Naive B cell (primary cell): ENCODE results near the gene BARX2. TPM values are rescaled to one million over a fixed set of nuclear protein-coding genes. Genes with fewer than 3 reads are reported as not detected.

Source experiments
- ATAC-seq, 2 donors: fragments of 150-1000 bp; cut with Tn5 transposase; 2 replicates each; pipeline ENCODE4 v1.10.0; 2021; ENCODE audit warnings: low read depth in 2 of 2, mild to moderate bottlenecking in 2 of 2, moderate library complexity in 2 of 2
- DNase-seq: peaks from one replicate; pipeline ENCODE4 v3.0.0; 2022
- H3K27ac Mint-ChIP-seq, 6 donors: one replicate each; pipeline ENCODE4 v1.8.0; 2020 to 2022; ENCODE audit warnings: mild to moderate bottlenecking in 6 of 6, mixed read lengths in 6 of 6, moderate library complexity in 5 of 6, inconsistent platforms in 2 of 6
- H3K27me3 Mint-ChIP-seq, 3 donors: one replicate each; pipeline ENCODE4 v1.8.0; 2021 to 2022; ENCODE audit warnings: mixed read lengths in 3 of 3, mild to moderate bottlenecking in 1 of 3
- H3K36me3 Mint-ChIP-seq, 2 donors: one replicate each; pipeline ENCODE4 v1.8.0; 2020 to 2022; ENCODE audit warnings: mixed read lengths in 2 of 2, inconsistent platforms in 1 of 2, mild to moderate bottlenecking in 1 of 2
- H3K4me1 Mint-ChIP-seq, 3 donors: one replicate each; pipeline ENCODE4 v1.8.0; 2020 to 2022; ENCODE audit warnings: mixed read lengths in 3 of 3, inconsistent platforms in 1 of 3, mild to moderate bottlenecking in 1 of 3, moderate library complexity in 1 of 3
- H3K4me3 Mint-ChIP-seq, 8 donors: one replicate each; pipeline ENCODE4 v1.8.0; 2020 to 2022; ENCODE audit warnings: mild to moderate bottlenecking in 8 of 8, mixed read lengths in 8 of 8, moderate library complexity in 8 of 8, inconsistent platforms in 2 of 8
- H3K9me3 Mint-ChIP-seq, 7 donors: one replicate each; pipeline ENCODE4 v1.8.0; 2020 to 2022; ENCODE audit warnings: mixed read lengths in 7 of 7, mild to moderate bottlenecking in 5 of 7, inconsistent platforms in 2 of 7, moderate library complexity in 1 of 7
- polyA plus RNA-seq, 6 donors: library from polyadenylated mRNA; unstranded; fragments of 300-500 nt; fragmentation: Illumina TruSeq; gene quantifications; one replicate each; pipeline ENCODE4 v1.2.3, GENCODE V29; 2021; ENCODE audit warnings: low read depth in 6 of 6

BARX2 gene
- polyA plus RNA-seq, 6 donors from 2014 or later: not detected

DNA sequence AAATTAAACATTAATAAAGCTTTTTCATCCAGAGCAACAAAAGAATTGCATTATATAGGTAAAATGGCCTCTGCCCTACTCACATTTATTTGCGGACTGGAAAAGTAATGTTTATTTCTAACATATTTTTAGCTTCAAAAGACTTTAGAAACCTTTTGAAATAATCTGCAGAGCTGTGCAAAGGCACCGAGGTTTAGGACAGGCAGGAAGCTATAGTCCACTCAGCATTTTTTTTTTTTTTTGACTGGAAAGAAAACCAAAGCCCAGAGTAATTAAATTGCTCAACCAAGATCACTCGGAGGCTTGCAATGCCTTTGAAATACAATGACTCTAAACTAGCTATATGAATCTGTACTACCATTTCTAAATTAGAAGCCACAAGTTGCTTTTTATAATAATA is 19.1 kb downstream of the BARX2 start:
- Mint-ChIP-seq H3K4me3 (no peak overlapping the region), H3K9me3 (peaks cover 0 to 11% (median 4%) of the 10 kb centered on the region in 7 donors), H3K27me3 (peaks cover 21 to 38% (median 35%) of the 10 kb centered on the region in 3 donors), H3K36me3 (no peaks in the 10 kb centered on the region), H3K27ac (no peak overlapping the region), H3K4me1 (no peaks in the 10 kb centered on the region)
- DNase-seq: no peak
- no peak for ATAC-seq

DNA sequence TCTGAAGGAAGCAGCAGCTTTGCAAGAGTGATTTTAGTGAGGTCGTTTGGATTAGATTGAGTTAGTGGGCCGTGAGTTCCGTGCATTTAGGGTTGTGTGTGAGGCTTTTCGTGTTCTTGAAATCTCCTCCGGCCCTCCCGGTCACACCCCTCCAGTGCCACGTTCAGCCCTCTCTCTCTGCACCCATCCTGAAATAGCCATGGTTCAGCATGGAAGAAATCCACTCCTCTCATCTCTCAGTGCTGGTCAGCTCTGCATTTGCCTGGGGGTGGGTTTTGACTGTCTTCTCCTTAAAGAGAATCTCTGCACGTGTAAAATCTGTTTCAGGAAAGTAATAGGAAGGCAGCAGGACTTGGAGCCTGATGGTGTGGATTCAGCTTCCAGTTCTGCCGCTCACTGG is 19.8 kb downstream of the BARX2 start:
- Mint-ChIP-seq H3K27ac (no peak overlapping the region), H3K4me3 (no peak overlapping the region), H3K36me3 (no peaks in the 10 kb centered on the region), H3K4me1 (no peaks in the 10 kb centered on the region), H3K27me3 (peaks cover 25 to 37% (median 31%) of the 10 kb centered on the region in 3 donors), H3K9me3 (peaks cover 0 to 11% (median 4%) of the 10 kb centered on the region in 7 donors)
- DNase-seq (no peak), ATAC-seq (no peak)

DNA sequence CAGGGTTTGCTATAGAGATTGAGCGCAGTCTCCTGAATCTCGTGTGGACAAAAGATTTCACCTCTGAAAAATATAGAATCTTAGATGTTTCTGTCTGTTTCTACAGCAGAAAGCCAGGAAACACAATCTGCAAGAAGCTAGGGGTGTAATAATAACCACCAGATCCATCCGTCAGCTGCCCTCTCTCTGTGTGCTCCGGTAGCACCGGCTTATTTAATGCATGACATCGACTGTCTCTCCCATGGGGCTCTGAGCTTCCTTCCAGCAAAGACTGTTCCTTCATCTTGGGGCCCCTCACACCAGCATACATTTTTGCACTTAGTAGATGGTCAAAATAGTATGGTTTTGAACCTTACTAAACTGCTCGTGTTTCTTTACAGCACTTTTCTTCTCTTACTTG is 20.2 kb downstream of the BARX2 start:
- DNase-seq (no peak), ATAC-seq (no peak)
- peaks cover 28 to 37% (median 32%) of the 10 kb centered on the region in 3 donors for H3K27me3 Mint-ChIP-seq
- H3K4me1 Mint-ChIP-seq: no peaks in the 10 kb centered on the region
- no peaks in the 10 kb centered on the region for H3K36me3 Mint-ChIP-seq
- no peak overlapping the region for H3K4me3 Mint-ChIP-seq
- H3K27ac Mint-ChIP-seq: no peak overlapping the region
- peaks cover 0 to 11% (median 4%) of the 10 kb centered on the region in 7 donors for H3K9me3 Mint-ChIP-seq

DNA sequence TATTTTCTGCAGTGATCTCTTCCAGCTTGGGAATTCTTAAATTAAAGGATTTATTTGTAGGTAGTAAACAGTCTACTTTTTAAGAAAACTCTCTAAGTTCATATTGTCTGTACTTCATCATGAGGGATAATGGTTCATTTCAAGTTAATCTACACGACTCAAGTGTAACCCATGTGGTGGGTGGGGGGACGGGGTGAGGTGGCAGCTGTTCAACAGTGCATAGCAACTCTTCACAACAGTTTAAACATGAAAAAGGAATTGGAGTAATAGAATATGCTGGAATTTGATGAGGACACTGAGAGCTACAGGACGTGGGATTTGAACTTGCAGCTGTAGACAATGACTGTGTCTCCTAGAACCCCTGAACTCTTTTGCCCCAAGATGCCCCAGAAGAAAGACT is 20.8 kb downstream of the BARX2 start:
- Mint-ChIP-seq H3K36me3 (no peaks in the 10 kb centered on the region), H3K27me3 (peaks cover 26 to 37% (median 34%) of the 10 kb centered on the region in 3 donors), H3K9me3 (peaks cover 0 to 11% (median 4%) of the 10 kb centered on the region in 7 donors), H3K27ac (no peak overlapping the region), H3K4me3 (no peak overlapping the region), H3K4me1 (no peaks in the 10 kb centered on the region)
- DNase-seq (no peak), ATAC-seq (no peak)

DNA sequence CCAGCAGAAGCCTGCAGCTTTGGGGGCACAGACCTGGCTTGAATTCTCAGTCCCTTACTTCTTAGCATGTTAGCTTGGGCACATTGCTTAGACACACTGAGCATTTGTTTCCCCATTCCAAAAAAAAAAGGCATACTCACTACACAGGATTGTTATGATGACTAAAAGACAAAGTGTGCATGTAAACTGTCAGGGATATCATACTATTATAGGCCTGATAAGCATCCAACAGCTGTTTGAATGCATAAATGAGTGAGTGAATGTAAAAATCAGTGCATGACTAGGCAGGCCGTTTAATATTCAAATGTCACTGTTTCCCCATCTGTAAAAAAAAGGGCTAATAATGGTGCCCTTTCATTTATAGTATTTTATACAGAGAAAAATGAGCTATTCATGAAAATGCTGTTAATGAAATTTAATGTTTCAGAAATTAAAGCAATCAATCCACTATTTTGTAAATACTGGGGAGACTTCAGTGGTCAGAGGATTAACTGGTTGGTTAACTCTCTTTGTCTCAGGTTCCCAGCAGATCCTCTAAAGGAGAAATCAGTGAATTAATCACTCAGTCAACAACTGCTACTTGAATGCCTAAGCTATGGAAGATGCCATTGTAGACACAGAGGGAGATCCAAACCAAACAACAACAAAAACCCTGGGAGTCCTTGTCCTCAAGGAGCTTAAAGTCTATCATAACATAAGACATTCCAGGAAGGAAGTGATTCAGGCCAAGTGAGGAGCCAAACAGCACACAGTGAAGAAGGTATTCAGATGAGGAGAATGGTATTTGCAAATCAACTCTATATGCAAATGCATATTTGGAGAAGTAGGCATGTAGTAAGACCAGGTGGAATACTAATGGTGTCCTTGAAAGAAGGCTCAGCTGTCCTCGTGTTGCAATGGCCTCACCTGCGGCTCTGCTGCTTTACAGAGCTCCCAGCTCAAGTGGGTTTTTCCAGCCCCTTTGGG is 26.8 kb downstream of the BARX2 start:
- Mint-ChIP-seq H3K27ac (no peak overlapping the region), H3K9me3 (peaks cover 0 to 11% (median 3%) of the 10 kb centered on the region in 7 donors), H3K4me1 (no peaks in the 10 kb centered on the region), H3K27me3 (peaks cover 21 to 33% (median 28%) of the 10 kb centered on the region in 3 donors), H3K36me3 (no peaks in the 10 kb centered on the region), H3K4me3 (no peak overlapping the region)
- ATAC-seq: no peak
- no peak for DNase-seq

DNA sequence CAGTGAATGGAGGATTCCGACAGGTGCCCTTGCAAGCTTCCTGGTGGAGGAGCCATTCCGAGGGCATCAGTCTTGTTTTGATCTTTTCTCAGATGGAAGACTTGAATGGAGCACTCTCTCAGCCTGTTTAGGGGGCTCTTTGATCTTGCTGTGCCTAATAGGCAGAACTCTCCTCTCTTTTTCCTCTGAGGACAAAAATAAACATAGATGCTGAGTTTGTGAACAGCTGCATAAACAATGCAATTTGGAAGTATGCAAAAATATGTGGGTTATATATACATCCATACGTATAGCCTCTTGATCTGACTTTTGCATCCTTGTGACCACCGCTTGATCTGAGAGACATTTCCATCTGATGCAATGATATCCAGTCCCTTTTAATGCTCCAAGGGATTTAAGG is 29.1 kb downstream of the BARX2 start:
- Mint-ChIP-seq H3K9me3 (peaks cover 0 to 6% (median 0%) of the 10 kb centered on the region in 7 donors), H3K4me3 (no peak overlapping the region), H3K27me3 (peaks cover 23 to 32% (median 30%) of the 10 kb centered on the region in 3 donors), H3K36me3 (no peaks in the 10 kb centered on the region), H3K4me1 (no peaks in the 10 kb centered on the region), H3K27ac (no peak overlapping the region)
- ATAC-seq: no peak
- no peak for DNase-seq

DNA sequence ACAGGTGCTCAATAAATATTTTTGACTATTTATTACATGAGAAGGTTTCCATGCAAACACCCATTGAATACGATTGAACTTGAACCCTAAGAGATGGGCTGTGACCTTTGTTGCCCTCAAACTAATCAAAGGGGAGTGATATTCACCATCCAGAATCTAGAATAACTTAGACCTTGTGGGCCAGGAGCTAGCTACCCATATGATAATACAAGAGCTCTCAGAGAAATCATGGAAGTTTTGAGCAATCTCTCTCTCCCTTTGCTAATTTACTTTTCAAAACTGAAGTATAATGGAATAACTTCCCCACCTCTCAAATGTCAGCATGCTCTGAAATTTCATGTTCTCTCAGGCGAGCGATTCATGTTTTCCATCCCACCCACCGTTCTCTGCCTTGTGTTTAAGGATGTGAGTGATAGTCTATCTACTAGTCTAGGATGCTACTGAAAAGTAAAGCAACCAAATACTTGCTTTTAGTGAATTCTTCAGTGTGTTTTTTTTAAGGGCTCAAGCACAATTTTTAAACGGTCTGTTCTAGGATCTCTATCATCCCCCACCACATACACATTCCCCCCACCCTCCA is 33.3 kb downstream of the BARX2 start:
- Mint-ChIP-seq H3K27me3 (peaks cover 14 to 40% (median 25%) of the 10 kb centered on the region in 3 donors), H3K4me1 (no peaks in the 10 kb centered on the region), H3K36me3 (no peaks in the 10 kb centered on the region), H3K27ac (no peak overlapping the region), H3K4me3 (no peak overlapping the region), H3K9me3 (no peaks in the 10 kb centered on the region)
- ATAC-seq (no peak), DNase-seq (no peak)

DNA sequence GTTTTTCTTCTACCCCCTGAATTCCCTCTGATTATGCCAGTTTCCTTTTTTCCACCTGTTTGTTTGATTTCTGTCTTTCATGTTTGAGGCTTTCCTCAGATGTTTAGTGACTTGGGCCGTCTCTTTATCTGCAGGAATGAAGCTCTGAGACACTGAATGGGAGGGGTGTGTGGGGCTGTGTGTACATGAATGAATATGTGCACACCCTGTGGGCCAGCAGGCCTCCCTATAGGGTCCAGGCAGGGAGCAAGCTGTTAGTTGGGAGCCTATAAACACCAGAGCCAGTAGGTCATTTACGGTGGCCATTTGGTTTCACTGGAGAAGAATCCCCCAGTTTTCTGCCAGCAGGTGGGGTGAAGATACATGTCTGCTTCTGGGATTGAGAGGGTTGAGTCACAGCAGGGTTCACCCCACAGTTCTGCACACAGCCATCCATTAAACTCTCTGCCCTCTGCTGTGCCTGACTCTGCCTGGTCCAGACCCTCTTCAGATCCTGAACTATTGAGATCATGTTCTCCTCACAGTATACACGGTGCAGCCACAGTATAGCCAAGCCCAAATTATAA is 34.8 kb downstream of the BARX2 start:
- ATAC-seq (no peak), DNase-seq (no peak)
- Mint-ChIP-seq H3K36me3 (no peaks in the 10 kb centered on the region), H3K9me3 (no peaks in the 10 kb centered on the region), H3K4me3 (no peak overlapping the region), H3K27me3 (peaks cover 14 to 40% (median 17%) of the 10 kb centered on the region in 3 donors), H3K27ac (no peak overlapping the region), H3K4me1 (no peaks in the 10 kb centered on the region)

DNA sequence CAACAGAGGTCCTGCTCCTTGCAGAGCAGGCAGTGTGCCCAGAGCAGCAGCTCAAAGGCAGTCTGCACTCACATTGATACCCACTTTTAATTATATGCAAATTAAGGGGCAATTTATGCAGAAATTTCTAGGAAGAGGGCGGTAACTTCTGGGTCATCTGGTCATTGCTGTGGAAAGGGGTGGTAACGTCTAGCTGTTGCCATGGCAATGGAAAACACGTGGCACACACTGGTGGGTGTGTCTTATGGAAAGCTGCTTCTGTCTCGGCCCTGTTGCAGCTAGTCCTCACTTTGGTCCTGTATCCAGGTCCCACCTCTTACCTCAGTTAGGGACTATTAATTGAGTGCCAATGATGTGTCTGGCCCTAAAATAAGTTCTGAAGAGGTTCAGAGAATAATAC is 36.8 kb downstream of the BARX2 start:
- no peak for ATAC-seq
- DNase-seq: no peak
- peaks cover 0 to 2% (median 0%) of the 10 kb centered on the region in 7 donors for H3K9me3 Mint-ChIP-seq
- no peaks in the 10 kb centered on the region for H3K4me1 Mint-ChIP-seq
- no peak overlapping the region for H3K27ac Mint-ChIP-seq
- H3K4me3 Mint-ChIP-seq: no peak overlapping the region
- peaks cover 3 to 25% (median 11%) of the 10 kb centered on the region in 3 donors for H3K27me3 Mint-ChIP-seq
- no peaks in the 10 kb centered on the region for H3K36me3 Mint-ChIP-seq

DNA sequence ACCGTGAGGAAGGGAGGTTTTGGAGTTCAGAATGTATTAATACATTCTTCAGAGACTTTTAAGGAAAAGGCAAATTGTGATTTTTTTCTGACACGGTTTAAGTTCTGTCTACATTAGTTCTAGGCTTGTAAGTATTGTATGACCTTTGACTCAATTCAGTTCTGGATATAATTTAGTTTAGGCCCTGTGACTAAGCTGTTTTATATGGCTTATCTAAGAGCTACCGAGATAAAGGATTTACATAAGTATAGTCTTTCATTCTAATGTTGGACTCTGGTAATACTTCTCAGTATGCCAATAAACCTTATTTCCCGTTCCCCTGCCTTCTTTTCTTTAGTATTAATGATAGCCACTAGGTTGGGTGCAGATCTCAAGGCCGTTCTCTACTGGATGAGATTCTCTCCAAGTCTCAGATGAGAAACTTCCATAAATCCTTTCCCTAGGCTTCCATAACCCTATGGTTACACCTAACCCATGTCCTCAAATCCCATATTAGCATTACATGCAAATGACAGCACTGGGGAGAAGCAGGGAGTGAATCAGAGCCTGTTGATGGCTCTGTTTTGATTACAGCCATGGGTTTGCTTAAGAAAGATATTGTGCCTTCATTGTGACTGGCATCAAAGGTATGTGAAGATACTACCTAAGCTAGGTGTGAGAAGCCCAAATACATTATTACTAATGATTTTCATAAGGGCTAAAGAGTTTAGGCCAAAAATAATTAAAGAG is 38.7 kb downstream of the BARX2 start:
- H3K36me3 Mint-ChIP-seq: no peaks in the 10 kb centered on the region
- no peaks in the 10 kb centered on the region for H3K4me1 Mint-ChIP-seq
- no peak for ATAC-seq
- no peak overlapping the region for H3K4me3 Mint-ChIP-seq
- no peak for DNase-seq
- peaks cover 0 to 22% (median 0%) of the 10 kb centered on the region in 3 donors for H3K27me3 Mint-ChIP-seq
- no peak overlapping the region for H3K27ac Mint-ChIP-seq
- peaks cover 0 to 2% (median 0%) of the 10 kb centered on the region in 7 donors for H3K9me3 Mint-ChIP-seq

DNA sequence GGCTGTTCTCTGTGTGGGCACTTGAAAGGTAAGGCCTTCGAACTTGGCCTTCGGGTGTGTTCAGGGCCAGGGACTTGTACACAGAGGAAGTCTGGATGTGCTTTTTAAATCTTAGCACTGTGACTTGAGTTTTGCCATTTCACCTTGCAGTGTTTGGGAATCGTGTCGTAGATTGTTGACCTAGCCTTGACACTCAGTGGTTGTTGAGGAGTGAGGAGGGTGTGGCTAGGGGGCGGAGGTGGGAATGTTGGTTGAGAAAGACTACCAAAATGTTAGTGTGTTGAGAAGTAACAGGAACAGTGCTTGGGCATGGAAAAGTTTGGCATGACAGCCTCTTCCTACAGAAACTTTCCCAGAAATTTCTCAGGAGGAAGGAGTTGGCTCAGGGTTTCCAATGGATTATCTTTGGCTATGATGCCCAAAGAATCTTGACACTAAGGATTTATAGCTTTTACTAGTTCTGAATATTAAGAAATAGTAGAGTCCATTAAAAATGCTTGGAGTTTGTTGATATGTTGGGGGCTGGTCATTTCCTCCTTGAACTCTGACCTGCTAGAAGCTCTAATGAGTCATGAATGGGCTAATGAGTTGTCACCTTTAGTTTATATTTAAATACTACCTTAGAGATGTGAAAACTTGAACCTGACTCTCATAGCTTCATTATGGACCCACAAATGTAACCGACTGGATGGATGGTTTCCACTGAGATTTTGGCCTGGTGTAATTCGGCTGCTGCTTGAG is 40.6 kb downstream of the BARX2 start:
- ATAC-seq (no peak), DNase-seq (no peak)
- Mint-ChIP-seq H3K36me3 (no peaks in the 10 kb centered on the region), H3K4me3 (no peak overlapping the region), H3K4me1 (no peaks in the 10 kb centered on the region), H3K9me3 (peaks cover 0 to 2% (median 0%) of the 10 kb centered on the region in 7 donors), H3K27ac (no peak overlapping the region), H3K27me3 (peaks cover 0 to 4% (median 0%) of the 10 kb centered on the region in 3 donors)

DNA sequence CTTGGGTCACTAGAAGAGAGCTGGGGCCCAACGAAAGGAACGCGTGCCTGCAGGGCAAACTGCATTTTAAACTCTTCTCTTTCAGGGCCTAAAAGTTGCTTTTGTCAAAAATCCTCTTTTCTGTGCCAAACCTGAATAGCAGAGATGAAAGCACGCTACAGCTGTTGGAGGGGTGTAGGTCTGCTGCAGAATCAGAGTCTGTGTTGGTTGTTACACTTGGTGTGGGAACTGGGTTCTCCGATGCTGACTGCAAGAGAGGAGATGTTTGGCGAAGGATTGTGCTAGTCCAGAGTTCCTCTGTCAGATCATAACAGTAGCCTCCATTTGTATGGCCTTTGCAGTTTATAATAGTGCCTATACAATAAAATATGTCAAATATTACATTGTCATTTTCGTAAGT is 41.8 kb downstream of the BARX2 start:
- Mint-ChIP-seq H3K4me3 (no peak overlapping the region), H3K9me3 (peaks cover 0 to 2% (median 0%) of the 10 kb centered on the region in 7 donors), H3K4me1 (no peaks in the 10 kb centered on the region), H3K27ac (no peak overlapping the region), H3K27me3 (no peaks in the 10 kb centered on the region), H3K36me3 (no peaks in the 10 kb centered on the region)
- DNase-seq: no peak
- no peak for ATAC-seq

DNA sequence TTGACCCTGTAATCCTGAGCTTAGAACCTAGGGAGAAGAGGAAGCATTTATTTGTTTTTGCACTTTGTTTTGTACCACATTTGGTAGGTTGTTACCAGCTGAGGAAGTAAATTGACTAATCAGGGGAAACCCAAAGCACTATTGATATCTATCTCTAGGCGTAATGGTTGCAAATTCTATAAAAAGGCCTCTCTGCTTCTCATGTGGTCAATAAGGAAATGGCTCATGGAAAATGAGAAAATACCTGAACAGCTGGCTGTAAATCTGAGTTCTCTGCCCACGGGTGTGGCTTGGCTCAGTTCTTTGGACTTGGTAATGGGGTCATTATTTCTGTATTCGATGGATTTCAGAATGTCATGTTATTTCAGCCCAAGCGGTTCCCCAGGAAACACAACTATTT is 42.4 kb downstream of the BARX2 start:
- ATAC-seq (no peak), DNase-seq (no peak)
- Mint-ChIP-seq H3K4me3 (no peak overlapping the region), H3K36me3 (no peaks in the 10 kb centered on the region), H3K27ac (no peak overlapping the region), H3K4me1 (no peaks in the 10 kb centered on the region), H3K27me3 (no peaks in the 10 kb centered on the region), H3K9me3 (peaks cover 0 to 2% (median 0%) of the 10 kb centered on the region in 7 donors)
